IMR-90 (cell line): ENCODE measurements around the gene NTF3. TPM values are rescaled to one million over a fixed set of nuclear protein-coding genes. Genes with fewer than 3 reads are reported as not detected.

Experiments
- ATAC-seq: fragments of 200-7000 bp; cut with Tn5 transposase; 2 replicates; pipeline ENCODE4 v1.9.1; 2020; ENCODE audit warnings: low read depth, mild to moderate bottlenecking, moderate library complexity
- BruUV-seq: library from RNA; stranded (reverse); fragments of 400-500 nt; replicated peaks from 2 replicates; lab custom pipeline; 2021; lab: Mats Ljungman, UMichigan
- CTCF ChIA-PET: fragments of 300-600 bp; formaldehyde crosslinking; extraction: SDS; loops from one replicate; lab custom pipeline; 2021; ENCODE audit warnings: antibody characterized with exemption; lab: Yijun Ruan, JAX
- POLR2A ChIA-PET: fragments of 300-600 bp; sonication (Branson Sonifier 250); formaldehyde crosslinking; loops from one replicate; lab custom pipeline; 2022; ENCODE audit warnings: antibody characterized with exemption; ENCODE audit not compliant: unreplicated experiment; lab: Charles Lee
- DNase-seq: peaks from one replicate; pipeline ENCODE4 v3.0.0; 2013
- H2AFZ ChIP-seq: replicated peaks from 2 replicates; pipeline ENCODE3; 2013; ENCODE audit warnings: low read length, mild to moderate bottlenecking; ENCODE audit not compliant: poor library complexity
- H2AK5ac ChIP-seq: 2 replicates; pipeline ENCODE4 v1.6.1; 2013; ENCODE audit warnings: low read depth, low read length, inconsistent platforms
- H2AK9ac ChIP-seq: replicated peaks from 2 replicates; pipeline ENCODE3; 2013; ENCODE audit warnings: mild to moderate bottlenecking, low read depth, low read length, moderate library complexity; ENCODE audit not compliant: poor library complexity
- H2BK120ac ChIP-seq: 2 replicates; pipeline ENCODE4 v1.6.1; 2013; ENCODE audit warnings: low read depth, low read length, inconsistent platforms
- H2BK15ac ChIP-seq: 3 replicates; pipeline ENCODE4 v1.6.1; 2013; ENCODE audit warnings: low read depth, low read length, inconsistent platforms
- H2BK20ac ChIP-seq: 2 replicates; pipeline ENCODE4 v1.6.1; 2013; ENCODE audit warnings: low read depth, mild to moderate bottlenecking, inconsistent platforms, low read length, moderate library complexity
- H2BK5ac ChIP-seq: 2 replicates; pipeline ENCODE4 v1.6.1; 2013; ENCODE audit warnings: mild to moderate bottlenecking, low read depth, low read length, inconsistent platforms; ENCODE audit not compliant: poor library complexity, severe bottlenecking
- H3K14ac ChIP-seq: replicated peaks from 2 replicates; pipeline ENCODE4 v1.6.1; 2013; ENCODE audit warnings: low read depth, low read length, inconsistent platforms
- H3K18ac ChIP-seq: 2 replicates; pipeline ENCODE4 v1.6.1; 2013; ENCODE audit warnings: low read depth, low read length, control low read depth
- H3K23ac ChIP-seq: 2 replicates; pipeline ENCODE4 v1.6.1; 2013; ENCODE audit warnings: low read depth, low read length, inconsistent platforms
- H3K27ac ChIP-seq: 2 replicates; pipeline ENCODE4 v1.5.1; 2013; ENCODE audit warnings: mild to moderate bottlenecking, control low read depth, low read length; ENCODE audit not compliant: insufficient read depth
- H3K27me3 ChIP-seq: 2 replicates; pipeline ENCODE4 v1.6.1; 2013; ENCODE audit warnings: low read length; ENCODE audit not compliant: control insufficient read depth, insufficient read depth
- H3K36me3 ChIP-seq: 2 replicates; pipeline ENCODE4 v1.6.1; 2013; ENCODE audit warnings: low read length, mixed read lengths; ENCODE audit not compliant: control insufficient read depth, insufficient read depth
- H3K4ac ChIP-seq: 2 replicates; pipeline ENCODE4 v1.6.1; 2013; ENCODE audit warnings: low read depth, low read length, inconsistent platforms
- H3K4me1 ChIP-seq: 2 replicates; pipeline ENCODE4 v1.6.1; 2013; ENCODE audit warnings: low read length, mixed read lengths; ENCODE audit not compliant: control insufficient read depth, insufficient read depth
- H3K4me2 ChIP-seq: 2 replicates; pipeline ENCODE4 v1.6.1; 2013; ENCODE audit warnings: low read depth, mild to moderate bottlenecking, control low read depth, low read length, moderate library complexity
- H3K4me3 ChIP-seq: 2 replicates; pipeline ENCODE4 v1.5.1; 2013; ENCODE audit warnings: low read depth, mild to moderate bottlenecking, control low read depth, low read length, moderate library complexity; ENCODE audit not compliant: insufficient read depth
- H3K56ac ChIP-seq: 2 replicates; pipeline ENCODE4 v1.6.1; 2013; ENCODE audit warnings: low read length, inconsistent platforms; ENCODE audit not compliant: insufficient read depth; ENCODE audit errors: extremely low read depth
- H3K79me1 ChIP-seq, 2 experiments: 2 replicates each; pipeline ENCODE4 v1.6.1; 2013; ENCODE audit warnings: low read length in 2 of 2, inconsistent platforms in 1 of 2, low read depth in 1 of 2
- H3K9ac ChIP-seq: 2 replicates; pipeline ENCODE4 v1.6.1; 2013; ENCODE audit warnings: low read depth, low read length, control low read depth
- H3K9me1 ChIP-seq: 2 replicates; pipeline ENCODE4 v1.6.1; 2013; ENCODE audit warnings: low read length, inconsistent platforms; ENCODE audit not compliant: insufficient read depth
- H3K9me3 ChIP-seq: 2 replicates; pipeline ENCODE4 v1.6.1; 2013; ENCODE audit warnings: low read length; ENCODE audit not compliant: control insufficient read depth, insufficient read depth
- H4K20me1 ChIP-seq: 2 replicates; pipeline ENCODE4 v1.6.1; 2013; ENCODE audit warnings: low read length, inconsistent platforms; ENCODE audit not compliant: insufficient read depth
- H4K5ac ChIP-seq: 2 replicates; pipeline ENCODE4 v1.6.1; 2013; ENCODE audit warnings: mild to moderate bottlenecking, low read depth, low read length, control low read depth
- H4K8ac ChIP-seq, 2 experiments: 2 replicates each; pipeline ENCODE4 v1.6.1; 2013; ENCODE audit warnings: low read depth in 2 of 2, low read length in 2 of 2, control low read depth in 1 of 2, inconsistent platforms in 1 of 2
- H4K91ac ChIP-seq: 2 replicates; pipeline ENCODE4 v1.6.1; 2013; ENCODE audit warnings: low read depth, low read length, inconsistent platforms; ENCODE audit not compliant: insufficient read depth
- BHLHE40 ChIP-seq: fragments of 150-350 bp; IDR thresholded peaks from 2 replicates; pipeline ENCODE4 v1.6.1; 2016; ENCODE audit warnings: mild to moderate bottlenecking, low read depth, low read length
- FOS ChIP-seq: fragments of 150-350 bp; IDR thresholded peaks from 2 replicates; pipeline ENCODE4 v1.6.1; 2016; ENCODE audit warnings: low read depth, low read length
- MAFK ChIP-seq: IDR thresholded peaks from 2 replicates; pipeline ENCODE4 v1.6.1; 2012; ENCODE audit warnings: low read depth, low read length, improper control_type of control experiment
- MAZ ChIP-seq: IDR thresholded peaks from 2 replicates; pipeline ENCODE4 v1.6.1; 2012; ENCODE audit warnings: low read depth, mild to moderate bottlenecking, low read length, improper control_type of control experiment, moderate library complexity, borderline replicate concordance
- MXI1 ChIP-seq: IDR thresholded peaks from 2 replicates; pipeline ENCODE4 v1.6.1; 2012; ENCODE audit warnings: low read depth, mild to moderate bottlenecking, low read length, moderate library complexity, borderline replicate concordance
- NFE2L2 ChIP-seq: fragments of 150-350 bp; IDR thresholded peaks from 2 replicates; pipeline ENCODE4 v1.6.1; 2016; ENCODE audit warnings: low read depth, mild to moderate bottlenecking, low read length
- POLR2A ChIP-seq: IDR thresholded peaks from 2 replicates; pipeline ENCODE4 v1.6.1; 2012; ENCODE audit warnings: mild to moderate bottlenecking, low read depth, low read length
- RAD21 ChIP-seq: IDR thresholded peaks from 2 replicates; pipeline ENCODE4 v1.6.1; 2012; ENCODE audit warnings: low read length, improper control_type of control experiment
- RFX5 ChIP-seq: IDR thresholded peaks from 2 replicates; pipeline ENCODE4 v1.8.0; 2012; ENCODE audit warnings: low read depth, mild to moderate bottlenecking, low read length, moderate library complexity
- SMC3 ChIP-seq: fragments of 150-350 bp; IDR thresholded peaks from 2 replicates; pipeline ENCODE4 v1.6.1; 2016; ENCODE audit warnings: low read depth, mild to moderate bottlenecking, antibody characterized with exemption, low read length, moderate library complexity
- whole genome bisulfite sequencing, 2 experiments: methylation state at CpG; one replicate each; pipeline versions ENCODE4 v1.1.5 to v1.1.7; 2013; ENCODE audit warnings: missing lambda C conversion rate in 2 of 2; ENCODE audit not compliant: insufficient read length in 1 of 2; ENCODE audit errors: extremely low coverage in 2 of 2; 5-methylcytosine and 5-hydroxymethylcytosine counted together
- dilution Hi-C: fragments of 300-500 bp; cut with HindIII; formaldehyde crosslinking; loops from one replicate; pipeline ENCODE4 v1.14.3; 2018; ENCODE audit warnings: low sequenced_read_pairs; ENCODE audit not compliant: unreplicated experiment
- in situ Hi-C: fragments of 300-500 bp; cut with MboI; formaldehyde crosslinking; loops from 3 replicates; pipeline ENCODE4 v1.14.3; 2019; ENCODE audit warnings: low sequenced_read_pairs, inconsistent platforms, mixed read lengths
- intact Hi-C: fragments of 100-400 bp; cut with micrococcal nuclease; formaldehyde crosslinking; loops from 2 replicates; pipeline ENCODE4 v1.10.0; 2022
- polyA plus RNA-seq, 3 experiments: library from polyadenylated mRNA; depleted of rRNA; stranded (reverse); fragments of >200 nt; gene quantifications; 2 replicates each; pipeline ENCODE4 v1.2.3, GENCODE V29; 2012; ENCODE audit warnings: low replicate concordance in 1 of 3
- total RNA-seq: library from RNA; depleted of rRNA; stranded (reverse); fragments of >200 nt; gene quantifications from 2 replicates; pipeline ENCODE4 v1.2.3, GENCODE V29; 2012
- TF ChIP-seq, protein P1 (sequence below): conservative IDR thresholded peaks from 2 replicates; pipeline ENCODE4 v1.5.1; 2012; ENCODE audit warnings: mild to moderate bottlenecking, low read depth, low read length, improper control_type of control experiment

Gene NTF3
- total and polyA plus RNA-seq, 2 of the 4 experiments (the other 2 are of a cell fraction): 12.2 to 32.4 TPM

DNA sequence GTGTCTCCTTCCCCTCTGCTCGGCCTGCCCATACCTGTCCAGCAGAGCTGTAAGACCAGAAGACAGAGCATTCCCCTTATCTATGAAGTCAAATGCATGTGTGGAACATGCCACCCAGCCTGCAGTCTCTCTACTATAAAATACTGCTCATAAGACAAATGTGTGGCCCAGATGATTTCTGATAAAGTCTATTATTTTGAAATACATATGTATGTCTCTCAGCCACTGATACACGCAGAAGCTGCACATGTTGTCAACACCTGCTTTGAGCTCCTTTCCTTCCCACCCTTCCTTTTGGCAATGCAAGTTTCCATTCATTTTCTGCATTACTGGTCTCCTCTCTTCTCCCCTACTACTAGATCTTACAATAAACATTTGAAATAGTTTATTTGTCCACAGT lies 38.8 kb downstream of the NTF3 start:
- dilution Hi-C loops: no loop called here
- Histone ChIP-seq H3K4me1 (peaks cover 43% of the 10 kb centered on the region), H3K27me3 (no peaks in the 10 kb centered on the region), H2BK120ac (no peak overlapping the region), H3K36me3 (peaks cover 5% of the 10 kb centered on the region; the same call in 1 of the 2 replicates), H3K9me1 (peaks cover 55% of the 10 kb centered on the region), H4K20me1 (peaks cover 51% of the 10 kb centered on the region), H2BK20ac (no peak overlapping the region), H3K56ac (no peak overlapping the region), H3K23ac (no peak overlapping the region; the same call in 1 of the 2 replicates), H2AK5ac (0 out of 2 replicates have a peak overlapping the region, but pooled peaks have one; percentile 0), H3K9me3 (no peaks in the 10 kb centered on the region), H2BK15ac (no peak overlapping the region), H2AFZ (no peak overlapping the region), H3K79me1 (peaks cover 59 to 96% of the 10 kb centered on the region in 2 experiments), H2AK9ac (no peak overlapping the region), H4K8ac (no peak overlapping the region), H3K4ac (no peak overlapping the region; the same call in 1 of the 2 replicates), H3K4me2 (no peak overlapping the region), H3K14ac (no peak overlapping the region), H3K27ac (no peak overlapping the region), H2BK5ac (no peak overlapping the region), H3K18ac (no peak overlapping the region), H4K5ac (no peak overlapping the region), H4K91ac (no peak overlapping the region), H3K4me3 (no peak overlapping the region), H3K9ac (no peak overlapping the region)
- no peak for ATAC-seq
- TF ChIP-seq MXI1: no peak
- no peak for TF ChIP-seq FOS
- no peak for TF ChIP-seq RAD21
- TF ChIP-seq MAFK: no peak
- no peak for TF ChIP-seq MAZ
- no peak for TF ChIP-seq SMC3
- no peak for TF ChIP-seq NFE2L2
- TF ChIP-seq BHLHE40: no peak
- no peak for TF ChIP-seq RFX5
- no peak for TF ChIP-seq POLR2A
- TF ChIP-seq, protein P1, sequence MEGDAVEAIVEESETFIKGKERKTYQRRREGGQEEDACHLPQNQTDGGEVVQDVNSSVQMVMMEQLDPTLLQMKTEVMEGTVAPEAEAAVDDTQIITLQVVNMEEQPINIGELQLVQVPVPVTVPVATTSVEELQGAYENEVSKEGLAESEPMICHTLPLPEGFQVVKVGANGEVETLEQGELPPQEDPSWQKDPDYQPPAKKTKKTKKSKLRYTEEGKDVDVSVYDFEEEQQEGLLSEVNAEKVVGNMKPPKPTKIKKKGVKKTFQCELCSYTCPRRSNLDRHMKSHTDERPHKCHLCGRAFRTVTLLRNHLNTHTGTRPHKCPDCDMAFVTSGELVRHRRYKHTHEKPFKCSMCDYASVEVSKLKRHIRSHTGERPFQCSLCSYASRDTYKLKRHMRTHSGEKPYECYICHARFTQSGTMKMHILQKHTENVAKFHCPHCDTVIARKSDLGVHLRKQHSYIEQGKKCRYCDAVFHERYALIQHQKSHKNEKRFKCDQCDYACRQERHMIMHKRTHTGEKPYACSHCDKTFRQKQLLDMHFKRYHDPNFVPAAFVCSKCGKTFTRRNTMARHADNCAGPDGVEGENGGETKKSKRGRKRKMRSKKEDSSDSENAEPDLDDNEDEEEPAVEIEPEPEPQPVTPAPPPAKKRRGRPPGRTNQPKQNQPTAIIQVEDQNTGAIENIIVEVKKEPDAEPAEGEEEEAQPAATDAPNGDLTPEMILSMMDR: no peak
- DNase-seq: no peak
- intact Hi-C loops: no loop called here
- CTCF ChIA-PET: no interaction called here
- WGBS, 2 experiments: no CpG with 5 or more reads among the region's 2 CpGs
- POLR2A ChIA-PET: no interaction called here
- in situ Hi-C loops: loop anchor here (25.0 kb wide), 1 partner anchor 817 kb away; no protein-coding TSS in a partner anchor
- BruUV-seq: no TSS peak
